Hepatocyte (in vitro differentiated cells): ENCODE results near the gene SLC9A3. TPM values are rescaled to one million over a fixed set of nuclear protein-coding genes. Genes with fewer than 3 reads are reported as not detected.

Source experiments
- DNase-seq: peaks from one replicate; pipeline ENCODE4 v3.0.0-alpha.2; 2016; ENCODE audit warnings: low spot score
- H2AFZ ChIP-seq: fragments of 200-600 bp; sonication (generic); 2 replicates; pipeline ENCODE4 v1.6.0; 2016; ENCODE audit warnings: antibody characterized with exemption, mild to moderate bottlenecking
- H3K27ac ChIP-seq: fragments of 200-600 bp; sonication (generic); 2 replicates; pipeline ENCODE4 v1.5.1; 2016; ENCODE audit warnings: mild to moderate bottlenecking
- H3K27me3 ChIP-seq: fragments of 200-600 bp; sonication (generic); 2 replicates; pipeline ENCODE4 v1.6.1; 2016
- H3K36me3 ChIP-seq: fragments of 200-600 bp; sonication (generic); replicated peaks from 2 replicates; pipeline ENCODE4 v1.5.1; 2016; ENCODE audit warnings: low read depth; ENCODE audit not compliant: insufficient read depth
- H3K4me1 ChIP-seq: fragments of 200-600 bp; sonication (generic); 2 replicates; pipeline ENCODE4 v1.5.1; 2016; ENCODE audit warnings: mild to moderate bottlenecking, moderate library complexity; ENCODE audit not compliant: insufficient read depth
- H3K4me2 ChIP-seq: fragments of 200-600 bp; sonication (generic); 2 replicates; pipeline ENCODE4 v1.6.0; 2016
- H3K4me3 ChIP-seq: fragments of 200-600 bp; sonication (generic); 2 replicates; pipeline ENCODE4 v1.5.1; 2016; ENCODE audit warnings: mild to moderate bottlenecking
- H3K79me2 ChIP-seq: fragments of 200-600 bp; sonication (generic); 2 replicates; pipeline ENCODE4 v1.6.0; 2017; ENCODE audit warnings: mild to moderate bottlenecking
- H3K9me2 ChIP-seq: fragments of 200-600 bp; sonication (generic); replicated peaks from 2 replicates; pipeline ENCODE4 v1.6.0; 2017; ENCODE audit warnings: mild to moderate bottlenecking; ENCODE audit not compliant: insufficient read depth
- H3K9me3 ChIP-seq: fragments of 200-600 bp; sonication (generic); 2 replicates; pipeline ENCODE4 v1.5.1; 2016; ENCODE audit warnings: low read depth, mild to moderate bottlenecking
- H4K20me1 ChIP-seq: fragments of 200-600 bp; sonication (generic); 2 replicates; pipeline ENCODE4 v1.6.0; 2016; ENCODE audit warnings: mild to moderate bottlenecking; ENCODE audit not compliant: insufficient read depth, poor library complexity, severe bottlenecking
- CTCF ChIP-seq: fragments of 200-600 bp; sonication (generic); IDR thresholded peaks from 2 replicates; pipeline ENCODE4 v1.5.1; 2016; ENCODE audit warnings: antibody characterized with exemption, mild to moderate bottlenecking; ENCODE audit not compliant: poor library complexity
- EZH2 ChIP-seq: fragments of 200-600 bp; sonication (generic); IDR thresholded peaks from 2 replicates; pipeline ENCODE4 v1.6.1; 2016; ENCODE audit warnings: antibody characterized with exemption, mild to moderate bottlenecking, borderline replicate concordance
- EZH2phosphoT487 ChIP-seq: fragments of 200-600 bp; sonication (generic); IDR thresholded peaks from one replicate; pipeline ENCODE4 v1.6.1; 2018; ENCODE audit warnings: antibody characterized with exemption, mild to moderate bottlenecking, low read depth, moderate library complexity; ENCODE audit not compliant: unreplicated experiment, severe bottlenecking
- WGBS: methylation state at CpG from one replicate; pipeline ENCODE4 v1.1.6; 2016; ENCODE audit warnings: low lambda C conversion rate; ENCODE audit errors: missing lambda C conversion rate; 5-methylcytosine and 5-hydroxymethylcytosine counted together
- polyA plus RNA-seq: library from polyadenylated mRNA; unstranded; fragments of >200 nt; fragmentation: Nextera tagmentation; extraction: Ambion mirVana; gene quantifications from 2 replicates; pipeline ENCODE4 v1.2.1, GENCODE V29; 2016
- total RNA-seq: library from RNA; depleted of rRNA; stranded (reverse); fragments of >200 nt; gene quantifications from 2 replicates; pipeline ENCODE4 v1.2.3, GENCODE V29; 2014

Gene SLC9A3
- total and polyA plus RNA-seq, 2 experiments from 2014 or later, result 4.8 to 7.4 TPM

- 86% methylated on average over 2 of the region's 2 CpGs for WGBS
- Histone ChIP-seq H3K4me2 (no peak overlapping the region), H3K36me3 (no peaks in the 10 kb centered on the region), H4K20me1 (no peaks in the 10 kb centered on the region), H3K27me3 (no peaks in the 10 kb centered on the region), H2AFZ (no peak overlapping the region), H3K9me2 (no peaks in the 10 kb centered on the region), H3K27ac (no peak overlapping the region), H3K9me3 (no peaks in the 10 kb centered on the region), H3K4me1 (peaks cover 8% of the 10 kb centered on the region), H3K79me2 (no peaks in the 10 kb centered on the region), H3K4me3 (no peak overlapping the region)
- DNase-seq, result no peak
- no peak for TF ChIP-seq CTCF
- no peak for TF ChIP-seq EZH2phosphoT487
Measured at GRCh38 chr5:549229-549628, 25.0 kb upstream of the SLC9A3 start.

GRCh38 chr5:548256-548655 lies 24.0 kb upstream of the SLC9A3 start:
- no peak overlapping the region for H2AFZ ChIP-seq
- no peaks in the 10 kb centered on the region for H3K9me3 ChIP-seq
- TF ChIP-seq CTCF (no peak), EZH2phosphoT487 (no peak), EZH2 (no peak)
- no peak for DNase-seq
- H3K9me2 ChIP-seq, result no peaks in the 10 kb centered on the region
- no peak overlapping the region for H3K4me3 ChIP-seq
- H3K27ac ChIP-seq, result peak overlapping the region; percentile 27
- no peaks in the 10 kb centered on the region for H4K20me1 ChIP-seq
- no peaks in the 10 kb centered on the region for H3K27me3 ChIP-seq
- no peaks in the 10 kb centered on the region for H3K36me3 ChIP-seq
- no peaks in the 10 kb centered on the region for H3K79me2 ChIP-seq
- 79% methylated on average over 10 of the region's 10 CpGs for WGBS
- peaks cover 8% of the 10 kb centered on the region for H3K4me1 ChIP-seq
- H3K4me2 ChIP-seq, result no peak overlapping the region

- no peak for DNase-seq
- no peak overlapping the region for H2AFZ ChIP-seq
- no peaks in the 10 kb centered on the region for H3K79me2 ChIP-seq
- H3K27ac ChIP-seq, result peak overlapping the region; percentile 34
- no peak overlapping the region for H3K4me2 ChIP-seq
- TF ChIP-seq EZH2 (no peak), CTCF (no peak), EZH2phosphoT487 (no peak)
- H3K27me3 ChIP-seq, result no peaks in the 10 kb centered on the region
- H3K4me1 ChIP-seq, result peaks cover 8% of the 10 kb centered on the region
- H3K4me3 ChIP-seq, result no peak overlapping the region
- WGBS, result 89% methylated on average over 22 of the region's 22 CpGs
- H3K9me2 ChIP-seq, result no peaks in the 10 kb centered on the region
- H3K36me3 ChIP-seq, result no peaks in the 10 kb centered on the region
- H4K20me1 ChIP-seq, result no peaks in the 10 kb centered on the region
- no peaks in the 10 kb centered on the region for H3K9me3 ChIP-seq
Measured at GRCh38 chr5:547086-547924, 23.1 kb upstream of the SLC9A3 start.
